Activated CD4-positive, alpha-beta T cell treated with anti-CD3 and anti-CD28 coated beads, Interleukin-2, Interleukin-6, amounts not matched to agents 100 ng/mL and 50 ng/mL, durations not matched to agents 16 hours and 8 hours (primary cell): ENCODE measurements around the gene GRIFIN.

Source experiments
- DNase-seq: peaks from one replicate; pipeline ENCODE4 v3.0.0-alpha.2; 2020

Gene GRIFIN

DNA sequence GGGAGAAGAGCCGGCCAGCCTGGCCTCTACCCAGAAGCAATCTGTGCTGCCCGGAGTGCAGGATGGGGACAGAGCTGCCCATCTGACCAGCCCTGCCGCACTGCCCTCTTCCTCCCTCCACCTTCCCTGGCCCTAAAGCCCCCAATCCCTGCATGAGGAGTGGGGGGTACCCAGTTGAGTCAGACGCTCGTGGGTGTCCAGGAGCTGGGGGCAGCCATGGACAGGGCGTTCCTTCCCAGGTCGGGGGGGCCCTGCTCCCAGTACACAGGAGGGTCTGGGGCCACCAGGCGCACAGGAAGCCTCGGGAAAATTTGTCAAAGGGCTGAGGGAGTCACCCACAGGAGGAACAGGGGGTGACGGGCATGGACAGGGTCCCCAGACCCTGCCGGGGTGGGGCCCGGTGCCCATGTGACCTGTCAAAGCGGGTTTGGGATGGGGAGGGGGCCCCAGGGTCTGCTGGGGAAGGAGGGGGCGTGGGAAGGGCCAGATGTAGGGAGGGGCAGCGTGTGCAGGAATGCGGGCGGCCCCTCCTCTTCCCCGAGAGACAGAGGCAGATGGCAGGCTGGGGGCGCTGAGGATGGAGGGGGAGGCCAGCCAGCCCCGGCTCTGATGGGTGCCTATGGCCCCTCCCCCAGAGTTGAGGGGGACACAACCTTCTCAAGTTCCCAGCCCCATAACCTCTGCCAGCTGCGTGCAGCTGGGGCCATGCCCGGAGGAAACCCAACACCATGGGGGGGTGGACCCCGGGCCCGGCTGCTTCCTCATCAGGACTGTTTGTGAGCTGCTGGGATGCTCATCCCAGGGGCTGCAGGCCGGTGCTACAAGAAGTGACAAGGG is 21.5 kb upstream of the GRIFIN start:
- DNase-seq, result no peak

GRCh38 chr7:2497065-2497464 is 20.9 kb upstream of the GRIFIN start:
- DNase-seq, result no peak

- no peak for DNase-seq
Measured at GRCh38 chr7:2496375-2496774, 20.2 kb upstream of the GRIFIN start.

DNA sequence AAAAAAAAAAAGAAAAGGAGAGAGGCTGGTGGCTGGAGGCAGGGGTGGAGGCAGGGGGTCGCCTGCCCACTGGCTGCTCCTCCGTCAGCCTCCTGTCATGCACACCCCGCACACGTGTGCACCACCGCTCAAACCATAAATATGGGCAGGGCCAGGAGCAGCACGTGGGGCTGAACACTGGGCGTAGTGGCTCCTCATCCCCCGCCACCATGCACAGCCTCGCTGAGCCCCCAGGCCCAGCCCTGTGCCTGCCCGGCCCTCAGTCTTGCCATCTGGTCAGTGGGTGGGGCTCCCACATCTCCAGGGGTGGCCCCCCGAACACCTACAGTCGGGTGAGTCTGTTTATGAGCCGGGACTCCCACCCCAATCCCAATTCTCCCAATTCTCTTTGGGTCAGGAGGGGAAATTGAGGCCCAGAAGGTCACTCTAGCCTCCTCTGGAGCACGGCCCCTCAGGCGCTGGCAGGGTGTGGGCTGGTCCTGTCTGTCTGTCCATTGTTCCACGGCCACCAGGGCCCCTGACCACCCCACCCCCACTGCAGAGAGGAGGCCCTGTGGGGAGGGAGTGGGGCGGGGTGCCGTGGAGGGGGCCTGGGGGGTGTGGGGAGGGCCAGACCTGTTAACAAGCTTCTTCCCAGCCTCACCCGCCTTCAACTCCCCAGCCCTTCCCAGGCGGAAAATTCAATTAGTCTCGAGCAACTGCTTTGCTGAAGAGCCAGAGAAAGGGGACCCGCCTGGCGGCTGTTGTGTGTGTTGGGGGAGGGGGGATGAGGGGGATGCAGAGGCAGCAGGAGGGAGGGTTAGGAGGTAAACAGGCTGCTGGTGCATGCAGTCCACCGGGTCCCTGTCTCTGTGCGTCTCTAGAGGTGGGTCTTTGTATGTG is 19.5 kb upstream of the GRIFIN start:
- DNase-seq, result no peak

GRCh38 chr7:2494191-2495130 is 18.3 kb upstream of the GRIFIN start:
- no peak for DNase-seq

GRCh38 chr7:2493205-2494164 is 17.3 kb upstream of the GRIFIN start:
- no peak for DNase-seq

GRCh38 chr7:2492038-2492437 is 15.8 kb upstream of the GRIFIN start:
- no peak for DNase-seq

- no peak for DNase-seq
Measured at GRCh38 chr7:2490181-2490651, 14.0 kb upstream of the GRIFIN start.

DNA sequence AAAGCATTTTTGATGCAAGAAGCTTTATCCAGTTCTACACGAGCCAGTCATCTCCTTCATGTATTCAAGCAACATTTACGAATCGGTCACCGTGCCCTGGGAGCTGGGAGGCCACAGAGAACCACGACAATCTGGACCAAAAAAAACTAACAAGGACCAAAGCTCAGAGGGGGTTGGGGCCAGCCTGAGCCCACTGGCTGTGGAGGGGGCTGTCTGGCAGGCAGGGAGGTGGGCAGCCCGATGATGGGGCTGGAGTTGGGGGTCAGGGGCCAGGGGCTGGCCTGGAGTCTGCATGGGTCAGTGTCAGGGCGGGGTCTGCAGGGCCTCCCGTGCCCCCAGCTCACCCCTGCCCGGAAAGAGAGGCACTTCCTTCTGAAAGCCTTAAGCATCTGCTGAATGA is 12.5 kb upstream of the GRIFIN start:
- no peak for DNase-seq

- no peak for DNase-seq
Measured at GRCh38 chr7:2488272-2488645, 12.1 kb upstream of the GRIFIN start.

GRCh38 chr7:2487586-2488271 is 11.5 kb upstream of the GRIFIN start:
- DNase-seq, result no peak

GRCh38 chr7:2484868-2485267 is 8.7 kb upstream of the GRIFIN start:
- no peak for DNase-seq

DNA sequence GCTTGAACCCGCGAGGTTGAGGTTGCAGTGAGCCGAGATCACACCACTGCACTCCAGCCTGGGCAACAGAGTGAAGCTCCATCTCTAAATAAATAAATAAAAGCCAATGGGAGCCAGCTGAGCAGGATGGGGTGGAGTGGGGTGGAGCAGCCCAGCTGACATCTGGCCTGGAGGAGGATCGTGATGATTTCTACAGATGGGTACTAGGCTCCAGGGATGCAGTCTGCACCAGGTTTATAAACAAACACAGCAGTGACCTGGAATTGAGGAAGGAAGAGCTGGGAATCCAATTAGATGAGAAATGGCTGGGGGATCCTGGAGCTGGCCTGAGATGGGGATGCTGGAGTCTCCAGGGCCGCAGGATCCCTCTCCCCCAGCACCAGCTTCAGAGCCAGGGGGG is 7.3 kb upstream of the GRIFIN start:
- DNase-seq, result no peak

DNA sequence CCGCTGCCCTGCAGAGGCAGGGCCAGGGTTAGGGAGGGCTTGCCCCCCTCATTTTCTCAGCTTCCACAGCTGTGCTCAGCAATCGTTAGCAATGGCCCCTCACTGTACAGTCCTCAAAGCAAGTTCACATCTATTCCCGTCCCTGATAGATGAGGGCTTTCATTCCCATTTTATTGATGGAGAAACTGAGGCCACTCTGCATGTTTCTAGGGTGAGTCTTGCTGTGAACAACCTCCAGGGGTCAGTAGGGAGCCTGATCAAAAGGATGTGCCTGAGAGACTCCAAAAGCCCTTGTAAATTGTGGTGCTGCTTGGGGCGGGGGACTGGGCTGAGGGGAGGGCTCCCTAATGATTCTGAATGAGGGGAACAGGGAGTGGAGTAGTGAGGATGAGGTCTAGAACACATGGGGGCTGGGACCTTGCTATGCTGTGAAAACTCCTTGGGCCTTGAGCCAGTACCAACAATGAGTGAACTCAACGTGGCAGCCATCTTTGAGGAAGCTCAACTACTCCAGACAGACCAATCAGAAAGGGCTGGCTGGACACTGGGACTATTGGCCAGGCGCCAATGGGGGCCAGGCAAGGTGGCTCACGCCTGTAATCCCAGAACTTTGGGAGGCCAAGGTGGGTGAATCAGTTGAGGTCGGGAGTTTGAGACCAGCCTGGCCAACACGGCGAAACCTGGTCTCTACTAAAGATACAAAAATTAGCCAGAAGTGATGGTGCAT is 6.7 kb upstream of the GRIFIN start:
- no peak for DNase-seq

GRCh38 chr7:2481195-2481594 is 5.0 kb upstream of the GRIFIN start:
- no peak for DNase-seq

DNA sequence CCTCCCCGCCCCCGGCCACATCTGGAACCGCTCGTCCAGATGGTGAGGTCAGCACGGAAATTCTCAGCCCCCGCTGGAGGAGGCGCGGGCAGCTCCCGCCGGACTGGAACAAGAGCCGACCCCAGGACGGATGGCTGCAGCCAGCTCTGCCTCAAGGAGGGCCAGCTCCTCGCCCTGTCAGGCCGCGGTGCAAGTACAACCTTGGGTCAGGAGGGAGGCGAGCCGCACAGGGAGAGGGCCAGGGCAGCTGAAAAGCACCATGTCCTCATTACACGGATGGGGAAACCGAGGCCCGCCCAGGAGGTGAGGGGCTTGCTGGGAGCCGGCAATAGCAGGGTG is 3.8 kb upstream of the GRIFIN start:
- DNase-seq, result no peak

- DNase-seq, result no peak
Measured at GRCh38 chr7:2479276-2480069, 3.3 kb upstream of the GRIFIN start.

DNA sequence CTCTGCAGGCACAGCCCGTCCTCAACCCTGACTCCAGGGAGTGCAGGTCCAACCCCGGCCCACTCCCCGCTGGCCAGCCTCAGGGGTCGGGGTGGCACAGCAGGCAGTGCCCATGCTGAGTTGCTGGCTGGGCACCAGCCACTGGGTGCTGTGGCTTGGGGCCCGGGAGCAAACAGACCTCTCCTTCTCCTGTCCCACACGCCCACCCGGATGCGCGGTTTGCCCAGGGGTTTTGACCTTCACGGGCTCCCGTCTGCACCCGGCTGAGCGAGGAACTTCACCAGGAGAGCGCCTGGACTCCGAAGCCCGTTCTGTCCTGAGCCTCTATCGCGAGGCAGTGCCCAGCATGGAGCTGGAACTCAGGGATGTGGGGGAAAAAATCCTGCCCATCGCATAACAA is 2.6 kb upstream of the GRIFIN start:
- no peak for DNase-seq

GRCh38 chr7:2478399-2478785 is 2.2 kb upstream of the GRIFIN start:
- no peak for DNase-seq
